ENCODE data around the gene SCML1. TPM values are rescaled to one million over a fixed set of nuclear protein-coding genes. Genes with fewer than 3 reads are reported as not detected.

The SCML1 gene
- polyA plus RNA-seq, 1 donor from 2014 or later = 9.4 TPM

DNA sequence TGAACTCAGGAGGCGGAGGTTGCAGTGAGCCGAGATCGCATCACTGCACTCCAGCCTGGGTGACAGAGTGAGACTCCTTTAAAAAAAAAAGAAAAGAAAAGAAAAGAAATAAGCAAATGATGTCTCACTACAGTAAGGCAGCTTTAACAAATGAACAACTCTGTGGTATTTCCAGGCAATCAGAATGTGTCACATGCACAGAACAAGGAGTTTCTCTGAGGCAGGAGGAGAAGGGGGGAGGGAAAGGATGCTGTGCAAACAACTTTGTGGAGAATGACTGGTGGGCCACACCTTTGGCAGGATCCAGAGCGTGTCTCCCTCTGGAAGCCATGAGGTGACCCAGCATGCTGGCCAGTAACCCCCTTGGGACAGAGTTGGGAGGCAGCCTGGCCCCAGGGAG is 66.2 kb downstream of the SCML1 start:
- H3K9me3 ChIP-seq (ENCODE audit: low read length) = no peaks in the 10 kb centered on the region

More for the DNA sequence above, 66.2 kb downstream of the SCML1 start:
- TF ChIP-seq POLR2AphosphoS5 (IDR thresholded peaks at IDR 0.05) (no peak), RAD21 (conservative IDR thresholded peaks at IDR 0.05) (no peak)
- H4K20me1 ChIP-seq (ENCODE audit: insufficient read depth) = no peaks in the 10 kb centered on the region
- no peak overlapping the region for H3K27ac ChIP-seq (ENCODE audit: low read length)
- no peaks in the 10 kb centered on the region for H3K79me2 ChIP-seq (replicated peaks; ENCODE audit: insufficient read depth, low read length)
- H3K9me2 ChIP-seq (ENCODE audit: insufficient read depth, low read length) = no peaks in the 10 kb centered on the region
- H3K36me3 ChIP-seq (ENCODE audit: insufficient read depth, low read length) = no peaks in the 10 kb centered on the region
- no peaks in the 10 kb centered on the region for H3F3A ChIP-seq (ENCODE audit: insufficient read depth, low read length, poor library complexity, severe bottlenecking)
- H3K4me2 ChIP-seq (ENCODE audit: low read length) = no peak overlapping the region
- H3K9ac ChIP-seq (ENCODE audit: low read length) = no peak overlapping the region
- H2AFZ ChIP-seq (ENCODE audit: low read depth, low read length) = no peak overlapping the region
- H3K4me3 ChIP-seq (ENCODE audit: low read length) = no peak overlapping the region
- no peaks in the 10 kb centered on the region for H3K27me3 ChIP-seq (ENCODE audit: insufficient read depth, low read depth, low read length)

Other genes with a start within 250 kb of the SCML1 start
- gene RAI2, start 123.8 kb downstream of the SCML1 start, polyA plus RNA-seq = 1.5 and 4.8 TPM in 2 replicates

Data from neural cell (in vitro differentiated cells).